Bronchial epithelial cell (primary cell): ENCODE measurements around the gene NARS2. TPM values are rescaled to one million over a fixed set of nuclear protein-coding genes. Genes with fewer than 3 reads are reported as not detected.
A peak's percentile ranks its signal among the peaks of the same experiment; 100 is the strongest.

Experiments used
- DNase-seq: peaks from one replicate; pipeline ENCODE4 v3.0.0-alpha.2; 2010; ENCODE audit warnings: low read depth
- FAIRE-seq: peaks from 2 replicates; lab custom pipeline; 2011; peaks lifted over from hg19 to GRCh38; lab: Jason Lieb, UNC
- H3K27me3 ChIP-seq: 2 replicates; pipeline ENCODE4 v1.5.1; 2011; ENCODE audit warnings: low read length; ENCODE audit not compliant: control insufficient read depth, insufficient read depth
- H3K36me3 ChIP-seq: 2 replicates; pipeline ENCODE4 v1.5.1; 2011; ENCODE audit warnings: low read length; ENCODE audit not compliant: control insufficient read depth, insufficient read depth
- H3K4me3 ChIP-seq: 2 replicates; pipeline ENCODE4 v1.5.1; 2011; ENCODE audit warnings: mild to moderate bottlenecking, low read depth, low read length, control low read depth
- total RNA-seq: library from RNA; depleted of rRNA; stranded (reverse); fragments of >200 nt; gene quantifications from 2 replicates; pipeline ENCODE4 v1.2.1, GENCODE V29; 2014
- TF ChIP-seq, protein P1 (sequence below): IDR thresholded peaks from 2 replicates; pipeline ENCODE4 v1.5.1; 2011; ENCODE audit warnings: mild to moderate bottlenecking, moderate library complexity, low read length, control low read depth, inconsistent platforms; ENCODE audit not compliant: insufficient read depth, severe bottlenecking

The NARS2 gene
- total RNA-seq, 1 donor from 2014 or later, result 23.4 TPM

DNA sequence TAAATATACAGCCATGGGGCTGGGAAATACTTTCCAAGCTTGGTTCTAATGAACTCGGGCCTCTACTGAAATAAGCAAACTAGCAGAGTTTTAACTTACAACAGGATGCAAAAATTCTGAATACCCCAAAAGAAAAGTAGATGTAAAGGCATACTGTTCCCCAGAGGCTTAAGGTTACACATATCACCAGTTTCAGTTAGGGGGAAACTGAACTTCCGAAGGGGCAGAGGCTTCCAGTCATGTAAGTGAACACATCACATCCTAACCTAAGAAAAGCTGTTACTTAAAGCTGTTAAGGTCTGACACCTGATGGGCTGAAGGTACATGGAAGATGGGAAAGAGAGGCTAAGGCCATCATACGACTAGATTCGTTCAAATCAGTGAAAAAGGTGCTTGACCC is 159.3 kb downstream of the NARS2 start:
- TF ChIP-seq, protein P1, sequence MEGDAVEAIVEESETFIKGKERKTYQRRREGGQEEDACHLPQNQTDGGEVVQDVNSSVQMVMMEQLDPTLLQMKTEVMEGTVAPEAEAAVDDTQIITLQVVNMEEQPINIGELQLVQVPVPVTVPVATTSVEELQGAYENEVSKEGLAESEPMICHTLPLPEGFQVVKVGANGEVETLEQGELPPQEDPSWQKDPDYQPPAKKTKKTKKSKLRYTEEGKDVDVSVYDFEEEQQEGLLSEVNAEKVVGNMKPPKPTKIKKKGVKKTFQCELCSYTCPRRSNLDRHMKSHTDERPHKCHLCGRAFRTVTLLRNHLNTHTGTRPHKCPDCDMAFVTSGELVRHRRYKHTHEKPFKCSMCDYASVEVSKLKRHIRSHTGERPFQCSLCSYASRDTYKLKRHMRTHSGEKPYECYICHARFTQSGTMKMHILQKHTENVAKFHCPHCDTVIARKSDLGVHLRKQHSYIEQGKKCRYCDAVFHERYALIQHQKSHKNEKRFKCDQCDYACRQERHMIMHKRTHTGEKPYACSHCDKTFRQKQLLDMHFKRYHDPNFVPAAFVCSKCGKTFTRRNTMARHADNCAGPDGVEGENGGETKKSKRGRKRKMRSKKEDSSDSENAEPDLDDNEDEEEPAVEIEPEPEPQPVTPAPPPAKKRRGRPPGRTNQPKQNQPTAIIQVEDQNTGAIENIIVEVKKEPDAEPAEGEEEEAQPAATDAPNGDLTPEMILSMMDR, result no peak
- FAIRE-seq, result no peak

DNA sequence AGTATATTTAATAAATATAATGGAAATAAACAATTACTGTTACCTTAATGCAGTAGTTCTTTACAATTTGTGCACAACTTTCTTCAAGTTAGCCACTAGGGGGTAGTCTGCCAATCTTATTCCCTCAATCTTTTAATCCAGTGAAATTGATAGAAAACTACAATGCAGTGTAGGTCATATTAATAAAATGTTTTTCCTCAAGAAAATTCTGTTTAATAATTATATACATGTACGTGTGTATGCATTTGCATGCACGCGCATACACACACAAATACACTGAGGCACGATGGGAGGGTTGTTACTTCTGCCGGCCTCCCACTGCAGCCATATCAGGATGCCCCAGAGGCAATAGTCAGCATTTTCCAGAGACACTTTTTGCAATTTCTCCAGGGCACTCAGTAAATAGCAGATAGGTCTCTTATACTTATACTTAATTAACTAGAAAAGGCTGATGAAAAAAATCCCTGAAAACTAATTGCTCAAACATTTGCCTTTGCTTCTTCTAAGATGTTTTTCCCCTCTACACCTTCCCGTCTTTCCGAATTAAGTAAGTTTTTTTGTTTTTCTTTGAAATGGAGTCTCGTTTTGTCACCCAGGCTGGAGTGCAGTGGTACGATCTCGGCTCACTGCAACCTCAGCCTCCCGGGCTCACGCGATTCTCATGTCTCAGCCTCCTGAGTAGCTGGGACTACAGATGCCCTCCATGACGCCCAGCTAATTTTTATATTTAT is 160.2 kb downstream of the NARS2 start:
- H3K4me3 ChIP-seq, result no peak overlapping the region
- H3K36me3 ChIP-seq, result no peaks in the 10 kb centered on the region
- DNase-seq, result peak; percentile 34
- TF ChIP-seq, protein P1, result peak; percentile 33
- no peaks in the 10 kb centered on the region for H3K27me3 ChIP-seq
- FAIRE-seq, result no peak

More for the DNA sequence above, 159.3 kb downstream of the NARS2 start:
- H3K27me3 ChIP-seq, result no peaks in the 10 kb centered on the region
- no peak for DNase-seq
- H3K4me3 ChIP-seq, result no peak overlapping the region
- no peaks in the 10 kb centered on the region for H3K36me3 ChIP-seq

DNA sequence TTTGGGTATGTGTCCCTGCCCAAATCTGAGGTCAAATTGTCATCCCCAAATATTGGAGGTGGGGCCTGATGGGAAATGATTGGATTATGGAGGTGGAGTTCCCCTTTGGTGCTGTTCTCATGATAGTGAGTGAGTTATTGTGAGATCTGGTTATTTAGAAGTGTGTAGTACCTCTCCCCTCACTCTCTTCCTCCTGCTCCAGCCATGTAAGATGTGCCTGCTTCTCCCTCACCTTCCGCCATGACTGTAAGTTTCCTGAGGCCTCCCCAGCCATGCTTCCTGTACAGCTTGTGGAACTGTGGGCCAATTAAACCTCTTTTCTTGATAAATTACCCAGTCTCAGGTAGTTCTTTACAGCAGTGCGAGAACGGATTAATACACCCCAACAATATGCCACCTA is 166.0 kb downstream of the NARS2 start:
- no peak for FAIRE-seq
- TF ChIP-seq, protein P1, result no peak

DNA sequence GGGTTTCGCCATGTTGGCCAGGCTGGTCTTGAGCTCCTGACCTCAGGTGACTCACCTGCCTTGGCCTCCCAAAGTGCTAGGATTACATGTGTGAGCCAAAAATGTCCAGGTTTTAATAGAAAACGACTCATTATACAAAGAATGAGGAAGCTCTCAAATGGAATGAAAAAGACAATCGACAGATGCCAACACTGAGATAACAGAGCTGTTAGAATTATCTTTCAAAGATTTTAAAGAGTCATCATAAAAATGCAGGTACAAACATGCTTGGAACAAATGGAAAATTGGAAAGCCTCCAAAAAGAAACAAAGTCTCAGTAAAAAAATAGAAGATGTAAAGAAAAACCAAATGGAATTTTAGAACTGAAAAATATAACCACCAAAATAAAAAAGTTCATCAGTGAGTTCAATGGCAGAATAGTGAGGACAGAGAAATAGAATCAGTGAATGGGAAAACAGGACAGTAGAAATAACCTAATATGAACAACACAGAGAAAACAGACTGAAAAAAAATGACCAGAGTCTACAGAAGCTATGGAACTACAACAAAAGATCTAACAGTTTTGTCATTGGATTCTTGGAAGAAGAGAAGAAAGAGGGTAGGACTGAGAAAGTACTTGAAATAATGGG is 168.0 kb downstream of the NARS2 start:
- TF ChIP-seq, protein P1, result no peak
- Histone ChIP-seq H3K4me3 (no peak overlapping the region), H3K27me3 (no peaks in the 10 kb centered on the region), H3K36me3 (no peaks in the 10 kb centered on the region)
- DNase-seq (peak; percentile 73), FAIRE-seq (no peak)

More for the DNA sequence above, 166.0 kb downstream of the NARS2 start:
- no peaks in the 10 kb centered on the region for H3K36me3 ChIP-seq
- H3K4me3 ChIP-seq, result no peak overlapping the region
- H3K27me3 ChIP-seq, result no peaks in the 10 kb centered on the region
- DNase-seq, result no peak

DNA sequence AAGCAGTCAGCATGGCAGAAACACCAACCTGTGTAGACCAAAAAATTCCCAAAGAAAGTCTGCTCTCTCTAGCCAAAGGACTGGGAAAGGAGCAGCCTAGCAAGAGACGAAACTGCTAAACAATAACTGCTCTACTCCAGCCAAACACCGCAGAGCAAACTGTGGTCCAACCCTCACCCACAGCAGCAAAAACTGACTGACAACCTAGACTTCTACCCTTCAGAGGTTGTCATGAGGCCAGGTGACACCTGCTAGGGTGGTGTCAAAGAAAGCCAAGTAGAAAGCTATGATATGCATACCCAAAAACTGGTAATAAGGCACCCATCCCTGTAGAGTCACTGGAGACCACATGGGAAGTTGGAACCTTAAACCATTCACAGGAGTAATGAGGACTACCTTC is 168.9 kb downstream of the NARS2 start:
- FAIRE-seq (no peak), DNase-seq (no peak)
- TF ChIP-seq, protein P1, result no peak
- H3K27me3 ChIP-seq, result no peaks in the 10 kb centered on the region
- H3K36me3 ChIP-seq, result no peaks in the 10 kb centered on the region
- H3K4me3 ChIP-seq, result no peak overlapping the region
